Lower lobe of right lung (tissue), 2 donors: ENCODE measurements around the gene SLC5A1. TPM values are rescaled to one million over a fixed set of nuclear protein-coding genes. Genes with fewer than 3 reads are reported as not detected.
A peak's percentile ranks its signal among the peaks of the same experiment; 100 is the strongest.

Experiments used
- ATAC-seq, 2 donors: fragments of 200-7000 bp; cut with Tn5 transposase; one replicate each; pipeline ENCODE4 v1.9.1; 2020 to 2022; ENCODE audit warnings: mild to moderate bottlenecking in 2 of 2, moderate library complexity in 2 of 2
- DNase-seq: peaks from one replicate; pipeline ENCODE4 v3.0.0-alpha.2; 2020
- H3K27ac ChIP-seq: fragments of 200-600 bp; one replicate; pipeline ENCODE4 v1.8.0; 2022
- H3K27me3 ChIP-seq: fragments of 200-600 bp; one replicate; pipeline ENCODE4 v1.8.0; 2022; ENCODE audit warnings: low read depth
- H3K36me3 ChIP-seq: fragments of 200-600 bp; one replicate; pipeline ENCODE4 v1.8.0; 2022; ENCODE audit warnings: mild to moderate bottlenecking
- H3K4me1 ChIP-seq: fragments of 200-600 bp; one replicate; pipeline ENCODE4 v1.8.0; 2022
- H3K4me3 ChIP-seq: fragments of 200-600 bp; one replicate; pipeline ENCODE4 v1.8.0; 2022; ENCODE audit warnings: mild to moderate bottlenecking
- H3K9me3 ChIP-seq: fragments of 200-600 bp; one replicate; pipeline ENCODE4 v1.8.0; 2022
- CTCF ChIP-seq: fragments of 200-600 bp; IDR thresholded peaks from one replicate; pipeline ENCODE4 v1.8.0; 2022; ENCODE audit warnings: antibody characterized with exemption, mild to moderate bottlenecking
- intact Hi-C: fragments of 100-400 bp; cut with DNase I; formaldehyde crosslinking; loops from one replicate; pipeline ENCODE4 v1.11.0; 2022
- long read RNA-seq: library from polyadenylated mRNA; unstranded; transcript quantifications from one replicate; pipeline ENCODE4 v2.0.0, GENCODE V29; 2021
- total RNA-seq: library from RNA; stranded (reverse); fragmentation: NEBNext Ultra II Directional; extraction: Animal tissue kit (Norgen Biotek cat#: 25700); gene quantifications from one replicate; pipeline ENCODE4 v1.2.1, GENCODE V29; 2021
- donor health status: DM: no; HTN: yes; CAD: no; lungs with severe emphysema.

The SLC5A1 gene
- total RNA-seq = 1.8 TPM
- long read RNA-seq, full-length matches to known transcripts = 3 of 4 reads
- long read RNA-seq, partial matches to known transcripts = 1 of 4 reads
- long read RNA-seq, other reads (novel, unspliced or antisense) = 0 of 4 reads

- no peak within 1 kb of the TSS for H3K27ac ChIP-seq
- no peaks in the 10 kb centered on the region for H3K9me3 ChIP-seq
- ATAC-seq = peak; percentile 77 to 83
- DNase-seq = peak; percentile 67
- no peak for TF ChIP-seq CTCF
- no peaks in the 10 kb centered on the region for H3K4me1 ChIP-seq
- peaks cover 4% of the 10 kb centered on the region for H3K27me3 ChIP-seq
- intact Hi-C loops = no loop called here
- no peak within 1 kb of the TSS for H3K4me3 ChIP-seq
- H3K36me3 ChIP-seq = no peaks in the 10 kb centered on the region
Observed at GRCh38 chr22:32042924-32043323, at the start of gene SLC5A1. Gene SLC5A1 (plus strand): TSS chr22:32043261. CDS start chr22:32043282, 21 bp downstream.

- DNase-seq (no peak), ATAC-seq (no peak)
- Histone ChIP-seq H3K27me3 (peaks cover 4% of the 10 kb centered on the region), H3K27ac (no peak overlapping the region), H3K4me1 (no peaks in the 10 kb centered on the region), H3K4me3 (no peak overlapping the region), H3K9me3 (no peaks in the 10 kb centered on the region), H3K36me3 (no peaks in the 10 kb centered on the region)
- intact Hi-C loops = no loop called here
- TF ChIP-seq CTCF = no peak
Observed at GRCh38 chr22:31995046-31995445, 48.0 kb upstream of the SLC5A1 start.

GRCh38 chr22:31995807-31996206 lies 47.3 kb upstream of the SLC5A1 start:
- DNase-seq (no peak), ATAC-seq (no peak)
- no peak overlapping the region for H3K27ac ChIP-seq
- intact Hi-C loops = no loop called here
- H3K4me1 ChIP-seq = no peaks in the 10 kb centered on the region
- TF ChIP-seq CTCF = no peak
- no peaks in the 10 kb centered on the region for H3K36me3 ChIP-seq
- H3K27me3 ChIP-seq = peaks cover 4% of the 10 kb centered on the region
- H3K9me3 ChIP-seq = no peaks in the 10 kb centered on the region
- no peak overlapping the region for H3K4me3 ChIP-seq

- H3K9me3 ChIP-seq = no peaks in the 10 kb centered on the region
- intact Hi-C loops = no loop called here
- no peak for TF ChIP-seq CTCF
- no peak overlapping the region for H3K27ac ChIP-seq
- H3K4me1 ChIP-seq = no peaks in the 10 kb centered on the region
- DNase-seq = no peak
- H3K36me3 ChIP-seq = no peaks in the 10 kb centered on the region
- peaks cover 4% of the 10 kb centered on the region for H3K27me3 ChIP-seq
- no peak overlapping the region for H3K4me3 ChIP-seq
- no peak for ATAC-seq
Observed at GRCh38 chr22:31998784-31999385, 44.2 kb upstream of the SLC5A1 start.

GRCh38 chr22:32000181-32000580 lies 42.9 kb upstream of the SLC5A1 start:
- no peak overlapping the region for H3K4me3 ChIP-seq
- ATAC-seq (no peak), DNase-seq (no peak)
- no peaks in the 10 kb centered on the region for H3K4me1 ChIP-seq
- H3K9me3 ChIP-seq = no peaks in the 10 kb centered on the region
- H3K27ac ChIP-seq = no peak overlapping the region
- H3K27me3 ChIP-seq = peaks cover 4% of the 10 kb centered on the region
- intact Hi-C loops = no loop called here
- no peak for TF ChIP-seq CTCF
- no peaks in the 10 kb centered on the region for H3K36me3 ChIP-seq
